GM23248 (cell line): ENCODE measurements around the gene PRDX6. TPM values are rescaled to one million over a fixed set of nuclear protein-coding genes. Genes with fewer than 3 reads are reported as not detected.

Experiments
- DNase-seq: peaks from one replicate; pipeline ENCODE4 v3.0.0-alpha.2; 2015
- H2AFZ ChIP-seq: fragments of 200-600 bp; sonication (generic); 2 replicates; pipeline ENCODE4 v1.6.1; 2016; ENCODE audit warnings: antibody characterized with exemption
- H3F3A ChIP-seq: fragments of 200-600 bp; sonication (generic); 2 replicates; pipeline ENCODE4 v1.6.1; 2016; ENCODE audit warnings: mild to moderate bottlenecking, antibody characterized with exemption, mixed run types; ENCODE audit not compliant: insufficient read depth
- H3K27ac ChIP-seq: fragments of 200-600 bp; sonication (generic); 2 replicates; pipeline ENCODE4 v1.5.1; 2016; ENCODE audit warnings: mild to moderate bottlenecking
- H3K27me3 ChIP-seq: fragments of 200-600 bp; sonication (generic); replicated peaks from 2 replicates; pipeline ENCODE4 v1.6.1; 2016; ENCODE audit warnings: mild to moderate bottlenecking; ENCODE audit not compliant: insufficient read depth
- H3K36me3 ChIP-seq: fragments of 200-600 bp; sonication (generic); 2 replicates; pipeline ENCODE4 v1.6.1; 2016; ENCODE audit warnings: low read depth, mild to moderate bottlenecking
- H3K4me1 ChIP-seq: fragments of 200-600 bp; sonication (generic); 2 replicates; pipeline ENCODE4 v1.6.1; 2016; ENCODE audit warnings: mild to moderate bottlenecking; ENCODE audit not compliant: insufficient read depth
- H3K4me2 ChIP-seq: fragments of 200-600 bp; sonication (generic); one replicate; pipeline ENCODE4 v1.6.1; 2016; ENCODE audit warnings: mild to moderate bottlenecking; ENCODE audit not compliant: unreplicated experiment
- H3K4me3 ChIP-seq: fragments of 200-600 bp; sonication (generic); 2 replicates; pipeline ENCODE4 v1.5.1; 2016; ENCODE audit warnings: mild to moderate bottlenecking
- H3K79me2 ChIP-seq: fragments of 200-600 bp; sonication (generic); 2 replicates; pipeline ENCODE4 v1.6.1; 2016; ENCODE audit warnings: mild to moderate bottlenecking; ENCODE audit not compliant: insufficient read depth
- H3K9ac ChIP-seq: fragments of 200-600 bp; sonication (generic); 2 replicates; pipeline ENCODE4 v1.6.1; 2016; ENCODE audit warnings: mild to moderate bottlenecking
- H3K9me2 ChIP-seq: fragments of 200-600 bp; sonication (generic); 2 replicates; pipeline ENCODE4 v1.6.1; 2016; ENCODE audit warnings: mixed run types, mild to moderate bottlenecking, moderate library complexity; ENCODE audit not compliant: insufficient read depth
- H3K9me3 ChIP-seq: fragments of 200-600 bp; sonication (generic); one replicate; pipeline ENCODE4 v1.6.1; 2017; ENCODE audit warnings: low read depth
- H4K20me1 ChIP-seq: fragments of 200-600 bp; sonication (generic); 2 replicates; pipeline ENCODE4 v1.6.0; 2016; ENCODE audit not compliant: insufficient read depth
- EZH2 ChIP-seq: fragments of 200-600 bp; sonication (generic); IDR thresholded peaks from 2 replicates; pipeline ENCODE4 v1.6.1; 2018; ENCODE audit warnings: antibody characterized with exemption, mild to moderate bottlenecking; ENCODE audit not compliant: insufficient read depth, poor library complexity, severe bottlenecking
- EZH2phosphoT487 ChIP-seq: fragments of 200-600 bp; sonication (generic); IDR thresholded peaks from 2 replicates; pipeline ENCODE4 v1.6.1; 2018; ENCODE audit warnings: antibody characterized with exemption, moderate library complexity, mild to moderate bottlenecking, low read depth; ENCODE audit not compliant: insufficient read depth
- WGBS, 2 experiments: methylation state at CpG; one replicate each; pipeline ENCODE4 v1.1.6; 2015 to 2017; ENCODE audit warnings: low lambda C conversion rate in 2 of 2, low coverage in 1 of 2; ENCODE audit errors: missing lambda C conversion rate in 2 of 2; 5-methylcytosine and 5-hydroxymethylcytosine counted together
- in situ Hi-C: fragments of 300-500 bp; cut with MboI; formaldehyde crosslinking; loops from 2 replicates; pipeline ENCODE4 v1.15.0; 2020
- polyA plus RNA-seq: library from polyadenylated mRNA; unstranded; fragments of >200 nt; fragmentation: Nextera tagmentation; extraction: Ambion mirVana; gene quantifications from 2 replicates; pipeline ENCODE4 v1.2.1, GENCODE V29; 2016
- total RNA-seq: library from RNA; depleted of rRNA; stranded (reverse); fragments of >200 nt; shearing (Covaris generic); gene quantifications from 2 replicates; pipeline ENCODE4 v1.2.3, GENCODE V29; 2014

Gene PRDX6
- total and polyA plus RNA-seq, 2 experiments from 2014 or later, result 336 to 434 TPM

DNA sequence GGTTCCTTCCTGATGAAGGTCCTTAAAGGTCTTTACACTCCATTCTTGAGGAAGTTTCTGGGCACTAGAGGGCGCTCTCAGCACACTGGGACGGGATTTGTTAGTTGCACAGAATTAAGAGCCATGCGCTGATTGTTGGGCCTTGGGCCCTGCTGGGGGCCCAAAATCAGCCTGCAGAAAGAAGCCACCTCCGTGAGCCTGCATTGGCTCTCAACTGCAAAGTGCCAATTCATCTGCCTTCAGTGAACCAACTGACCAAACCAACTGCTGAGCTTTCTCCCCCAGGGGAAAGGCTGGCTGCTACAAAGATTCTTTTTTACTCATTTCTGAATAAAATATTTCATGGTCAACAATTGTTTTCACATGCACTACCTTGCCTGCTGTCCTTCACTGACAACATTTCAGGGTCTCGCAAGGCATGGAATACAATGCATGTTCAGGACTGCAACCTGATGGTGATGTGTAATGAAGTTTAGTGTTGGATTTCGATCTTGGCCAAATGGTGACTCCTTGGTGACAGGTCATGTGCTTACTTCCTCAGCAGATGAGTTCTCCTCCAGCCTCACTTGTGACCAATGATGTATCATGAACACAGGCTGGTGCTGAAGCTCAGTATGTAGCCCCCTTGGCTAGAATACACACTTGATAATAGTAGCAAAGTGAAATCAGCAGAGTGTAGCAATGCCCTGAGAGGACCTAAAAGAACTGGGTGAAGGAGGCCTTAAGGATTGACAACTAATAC is 45.7 kb upstream of the PRDX6 start:
- Histone ChIP-seq H3K9ac (no peak overlapping the region; the same call in 1 of the 2 replicates), H2AFZ (peak overlapping the region; percentile 35; the same call in 1 of the 2 replicates), H3K9me3 (no peaks in the 10 kb centered on the region), H3K27ac (0 out of 2 replicates have a peak overlapping the region, but pooled peaks have one; percentile 5), H3K4me1 (peaks cover 21% of the 10 kb centered on the region), H3K9me2 (no peaks in the 10 kb centered on the region), H3K79me2 (no peaks in the 10 kb centered on the region), H3K36me3 (no peaks in the 10 kb centered on the region), H4K20me1 (no peaks in the 10 kb centered on the region), H3K4me2 (no peak overlapping the region), H3F3A (peaks cover 22% of the 10 kb centered on the region), H3K27me3 (no peaks in the 10 kb centered on the region), H3K4me3 (no peak overlapping the region)
- TF ChIP-seq EZH2 (no peak), EZH2phosphoT487 (no peak)
- peak; percentile 84 for DNase-seq
- WGBS, 2 experiments, result 27% methylated on average over 6 of the region's 6 CpGs
- in situ Hi-C loops, result loop anchor here (10.0 kb wide), 1 partner anchor 687 kb away; no protein-coding TSS in a partner anchor

GRCh38 chr1:173432331-173432730 is 44.8 kb upstream of the PRDX6 start:
- Histone ChIP-seq H4K20me1 (no peaks in the 10 kb centered on the region), H3K27me3 (no peaks in the 10 kb centered on the region), H3K4me3 (no peak overlapping the region), H3K9ac (no peak overlapping the region; the same call in 1 of the 2 replicates), H3K9me2 (no peaks in the 10 kb centered on the region), H3K79me2 (no peaks in the 10 kb centered on the region), H3F3A (peaks cover 22% of the 10 kb centered on the region), H3K27ac (no peak overlapping the region), H3K9me3 (no peaks in the 10 kb centered on the region), H3K4me1 (peaks cover 21% of the 10 kb centered on the region), H3K4me2 (no peak overlapping the region), H2AFZ (no peak overlapping the region), H3K36me3 (no peaks in the 10 kb centered on the region)
- in situ Hi-C loops, result loop anchor here (10.0 kb wide), 1 partner anchor 688 kb away; no protein-coding TSS in a partner anchor
- WGBS, 2 experiments, result 80 to 94% methylated on average over 2 of the region's 2 CpGs
- no peak for TF ChIP-seq EZH2
- TF ChIP-seq EZH2phosphoT487, result no peak
- no peak for DNase-seq

DNA sequence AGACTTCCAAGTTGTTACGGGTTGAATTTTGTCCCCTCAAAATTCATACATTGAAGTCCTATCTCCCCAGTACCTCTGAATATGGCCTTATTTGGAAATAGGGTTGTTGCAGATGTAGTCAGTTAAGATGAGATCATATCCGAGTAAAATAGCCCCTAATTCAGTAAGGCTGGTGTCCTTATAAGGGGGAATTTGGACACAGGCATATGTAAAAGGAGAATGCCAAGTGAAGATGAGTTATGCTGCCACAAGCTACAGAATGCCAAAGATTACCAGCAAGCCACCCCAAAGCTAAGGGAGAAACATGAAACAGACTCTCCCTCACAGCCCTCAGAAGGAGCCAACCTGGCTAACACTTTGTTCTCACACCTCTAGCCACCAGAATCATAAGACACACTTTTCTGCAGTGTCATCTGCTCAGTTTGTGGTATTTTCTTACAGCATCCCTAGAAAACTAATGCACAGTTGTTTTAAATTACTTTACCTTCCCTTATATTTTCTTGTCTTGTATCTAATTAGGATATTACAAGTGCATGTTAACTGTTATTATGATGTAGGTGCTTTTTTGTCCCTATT is 43.3 kb upstream of the PRDX6 start:
- Histone ChIP-seq H3K4me2 (no peak overlapping the region), H3F3A (peaks cover 22% of the 10 kb centered on the region), H4K20me1 (no peaks in the 10 kb centered on the region), H3K4me1 (peaks cover 21% of the 10 kb centered on the region), H3K9me3 (no peaks in the 10 kb centered on the region), H3K9ac (no peak overlapping the region), H3K36me3 (no peaks in the 10 kb centered on the region), H2AFZ (no peak overlapping the region), H3K27me3 (no peaks in the 10 kb centered on the region), H3K9me2 (no peaks in the 10 kb centered on the region), H3K27ac (no peak overlapping the region), H3K79me2 (no peaks in the 10 kb centered on the region), H3K4me3 (no peak overlapping the region)
- TF ChIP-seq EZH2, result no peak
- no peak for TF ChIP-seq EZH2phosphoT487
- DNase-seq, result no peak
- WGBS, 2 experiments, result 74 to 79% methylated on average over 2 of the region's 2 CpGs
- in situ Hi-C loops, result loop anchor here (10.0 kb wide), 1 partner anchor 689 kb away; no protein-coding TSS in a partner anchor

GRCh38 chr1:173436841-173437428 is 40.2 kb upstream of the PRDX6 start:
- WGBS, 2 experiments, result 96 to 97% methylated on average over 5 of the region's 5 CpGs
- no peaks in the 10 kb centered on the region for H3K4me1 ChIP-seq

More at GRCh38 chr1:173436841-173437428, 40.2 kb upstream of the PRDX6 start:
- Histone ChIP-seq H3K27me3 (no peaks in the 10 kb centered on the region), H3K9me3 (no peaks in the 10 kb centered on the region), H3K27ac (no peak overlapping the region), H4K20me1 (no peaks in the 10 kb centered on the region), H3K4me2 (no peak overlapping the region), H3K9me2 (no peaks in the 10 kb centered on the region), H3K9ac (no peak overlapping the region), H3F3A (no peaks in the 10 kb centered on the region), H3K36me3 (no peaks in the 10 kb centered on the region), H3K79me2 (no peaks in the 10 kb centered on the region), H3K4me3 (no peak overlapping the region), H2AFZ (no peak overlapping the region)
- DNase-seq, result no peak
- in situ Hi-C loops, result loop anchor here (10.0 kb wide), 1 partner anchor 692 kb away; no protein-coding TSS in a partner anchor
- TF ChIP-seq EZH2phosphoT487 (no peak), EZH2 (no peak)
